GDM1 (cell line): ENCODE data around the gene C10orf120.

Experiments used
- DNase-seq: peaks from one replicate; lab custom pipeline; 2025; lab: John Stamatoyannopoulos, UW

Gene C10orf120

DNA sequence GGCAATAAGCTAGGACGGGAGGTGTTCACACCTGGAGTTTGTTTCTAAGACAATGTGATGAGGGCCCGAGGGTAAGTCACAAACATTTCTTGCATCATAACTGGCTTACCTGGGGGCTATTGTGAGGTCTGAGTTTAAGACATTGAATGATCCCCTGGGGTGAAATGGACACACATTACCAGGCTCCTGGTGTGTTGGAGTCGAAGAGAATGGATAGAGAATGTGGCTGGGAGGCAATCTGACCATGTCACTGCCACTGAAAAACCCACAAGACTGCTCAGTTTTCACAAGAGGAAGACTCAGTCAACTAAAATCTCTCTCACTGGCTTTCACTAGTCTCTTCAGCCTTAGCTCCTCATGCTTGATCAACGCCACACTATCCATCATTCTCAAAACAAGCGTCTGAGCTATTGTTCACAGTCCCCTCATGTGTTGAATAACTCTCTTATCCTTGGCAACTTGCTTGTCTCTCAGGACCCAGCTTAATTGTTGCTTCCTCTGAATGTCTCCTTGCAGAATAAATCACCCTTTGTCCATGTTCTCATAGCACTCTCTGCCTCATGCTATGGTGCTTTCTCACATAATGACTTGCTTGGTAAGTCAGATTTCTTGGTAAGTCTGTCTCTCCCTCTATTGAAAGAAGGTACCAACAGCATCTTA lies at the start of gene C10orf120:
Gene C10orf120, minus strand, starts transcription at position 51 of the 660 bp plus-strand sequence. CDS start 56 bp downstream, outside the sequence.
- no peak for DNase-seq

DNA sequence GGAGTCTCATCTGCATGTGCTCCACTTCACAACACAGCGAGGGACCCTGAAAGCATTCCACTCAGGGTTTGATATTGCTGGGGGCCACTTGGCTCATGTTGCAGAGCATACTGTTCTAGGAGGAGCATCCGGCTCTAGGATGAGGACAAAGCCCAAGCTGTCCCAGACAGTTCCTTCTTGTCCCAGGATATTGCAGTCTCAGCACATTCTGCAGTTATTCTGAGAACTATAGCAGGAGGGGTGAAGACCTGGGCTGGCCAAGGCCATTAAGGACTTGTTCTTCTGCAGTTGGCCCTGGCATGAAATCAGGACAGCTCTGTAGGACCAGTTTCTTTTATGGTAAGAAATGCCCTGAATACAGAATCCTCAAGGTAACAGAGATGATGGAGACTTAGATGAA lies 48.9 kb upstream of the C10orf120 start:
- DNase-seq, result no peak

DNA sequence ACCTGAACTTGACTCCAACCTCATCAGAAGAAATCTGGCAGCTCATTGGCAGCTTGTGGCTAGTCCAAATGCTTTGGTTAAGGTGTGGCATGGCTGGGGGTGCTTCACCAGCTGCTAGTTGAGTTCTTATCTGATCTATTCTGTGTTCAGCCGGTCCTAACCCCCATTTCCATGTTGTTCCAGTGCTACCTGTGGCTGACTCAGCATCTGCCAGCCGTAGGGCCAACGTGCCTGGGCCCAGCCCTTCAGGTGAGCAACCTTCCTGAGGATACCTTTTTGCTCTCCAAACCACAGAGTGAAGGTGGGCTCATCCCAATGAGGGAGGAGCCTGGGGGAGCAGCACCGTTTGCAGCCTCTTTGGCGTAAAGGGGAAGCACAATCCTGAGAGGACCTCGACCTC lies 46.8 kb upstream of the C10orf120 start:
- DNase-seq, result no peak

DNA sequence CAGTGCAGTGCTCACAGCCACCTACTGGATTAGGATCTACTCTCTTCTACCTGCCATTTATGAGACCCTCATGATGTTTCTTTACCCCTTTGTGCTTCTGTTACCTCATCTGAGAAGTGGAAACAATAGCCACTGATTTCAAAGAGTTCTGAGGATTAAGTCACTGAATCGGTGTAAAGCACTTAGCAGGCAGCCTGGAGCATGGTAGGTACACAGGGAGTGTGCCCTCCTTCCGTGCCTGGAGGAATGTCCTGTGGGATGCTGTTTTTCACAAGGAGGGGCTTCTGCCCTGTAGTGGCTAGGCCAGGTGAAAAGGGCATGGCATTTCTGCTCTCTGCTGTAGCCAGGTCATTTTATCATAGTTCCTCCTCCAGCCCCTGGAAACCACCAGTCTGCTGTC lies 44.6 kb upstream of the C10orf120 start:
- no peak for DNase-seq

DNA sequence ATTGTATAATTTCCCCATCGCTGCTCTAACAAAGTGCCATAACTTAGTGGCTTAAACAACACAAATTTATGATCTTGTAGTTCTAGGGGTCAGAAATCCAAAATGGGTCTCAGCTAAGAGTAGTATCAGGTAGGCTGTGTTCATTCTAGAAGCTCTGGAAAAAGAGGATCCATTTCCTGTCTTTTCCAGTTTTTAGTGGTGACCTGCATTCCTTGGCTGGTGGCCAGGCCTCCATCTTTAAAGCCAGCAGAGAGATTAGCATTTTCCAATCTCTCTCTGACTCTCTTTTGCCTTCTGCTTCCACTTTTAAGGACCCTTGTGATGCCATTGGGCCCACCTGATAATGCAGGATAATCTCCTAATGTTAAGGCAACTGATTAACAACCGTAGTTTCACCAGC lies 41.0 kb upstream of the C10orf120 start:
- DNase-seq, result no peak

DNA sequence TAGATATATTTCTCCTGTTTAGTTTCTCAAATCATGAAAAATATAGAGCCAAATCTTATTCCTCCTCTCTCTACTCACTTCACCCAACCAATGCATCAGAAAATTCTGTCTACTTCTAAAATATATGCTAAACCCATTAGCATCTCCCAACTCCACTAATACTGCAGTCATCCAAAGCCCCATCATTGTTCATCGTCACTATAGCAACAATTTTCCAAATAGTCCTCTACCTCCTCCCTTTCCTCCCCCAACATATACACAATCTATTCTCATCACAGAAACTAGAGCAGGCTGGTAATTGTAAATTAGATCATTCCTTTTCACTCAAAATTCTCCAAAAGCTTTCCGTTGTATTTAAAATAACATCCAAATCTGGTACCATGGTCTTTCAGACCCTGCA lies 38.4 kb upstream of the C10orf120 start:
- DNase-seq, result no peak

DNA sequence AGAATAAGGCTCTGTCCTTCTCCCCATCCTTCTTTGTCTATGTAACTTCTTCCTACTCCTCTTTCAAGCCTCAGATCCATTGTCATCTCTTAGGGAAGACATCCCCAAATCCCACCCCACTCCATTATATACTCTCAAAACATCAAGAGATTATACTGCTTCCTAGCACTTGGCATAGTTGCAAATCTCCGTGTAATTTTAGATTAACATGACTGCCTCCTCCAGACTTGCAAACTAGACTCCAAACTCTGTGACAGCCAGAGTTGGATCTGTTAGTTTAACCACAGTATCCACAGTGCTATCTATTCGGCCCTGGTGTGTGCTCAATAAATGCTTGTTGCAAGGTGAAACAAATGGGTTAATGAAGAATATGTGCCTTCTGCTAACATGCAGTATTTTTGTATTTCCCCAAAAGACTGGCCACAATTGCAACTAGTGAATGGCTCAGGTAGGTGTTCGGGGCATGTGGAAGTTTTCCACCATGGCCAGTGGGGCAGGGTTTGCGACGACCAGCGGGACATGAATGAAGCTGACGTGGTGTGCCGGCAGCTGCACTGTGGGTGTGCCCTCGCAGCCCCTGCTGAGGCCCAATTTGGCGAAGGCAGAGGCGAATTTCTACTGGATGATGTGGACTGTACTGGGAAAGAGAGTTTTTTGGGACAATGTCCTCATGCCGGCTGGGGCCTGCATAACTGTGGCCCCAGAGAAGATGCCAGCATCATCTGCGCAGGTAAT lies 34.5 kb upstream of the C10orf120 start:
- no peak for DNase-seq

DNA sequence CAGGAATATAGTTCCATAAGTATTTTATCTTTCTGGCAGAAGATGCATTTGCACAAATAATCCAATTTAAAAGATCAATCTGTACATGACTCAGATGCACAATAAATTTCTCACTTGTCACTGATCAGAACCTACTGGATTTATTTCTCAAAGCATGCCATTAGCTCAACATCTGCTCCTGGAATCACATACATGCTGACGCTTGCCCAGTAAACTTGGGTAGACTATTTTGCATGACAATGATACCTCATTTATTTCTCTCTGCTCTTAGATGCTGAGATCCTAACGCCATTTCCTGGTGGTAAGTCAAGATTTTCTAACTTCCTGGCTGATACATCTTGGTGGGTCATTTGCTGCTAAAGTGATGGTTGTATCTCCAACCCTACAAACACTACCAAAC lies 33.8 kb upstream of the C10orf120 start:
- no peak for DNase-seq

DNA sequence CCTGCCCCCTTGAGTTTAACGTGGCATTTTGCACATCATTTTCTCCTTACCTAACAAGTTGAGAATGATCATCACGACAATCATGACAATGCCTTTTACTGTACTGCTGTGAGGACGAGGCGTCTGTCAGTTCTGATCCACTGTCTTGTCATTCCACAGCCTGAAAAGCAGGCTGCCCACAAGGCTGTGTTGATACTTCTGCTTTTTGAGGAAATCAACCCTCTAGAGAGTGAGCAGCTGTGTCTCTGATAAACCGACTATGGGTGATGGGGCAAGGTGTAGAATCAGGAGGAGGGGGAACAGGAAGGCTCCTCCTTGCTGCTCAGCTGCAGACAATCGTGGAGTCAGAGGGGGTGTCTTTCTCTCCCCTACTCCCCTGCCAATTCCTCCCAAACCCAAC lies 30.6 kb upstream of the C10orf120 start:
- no peak for DNase-seq

DNA sequence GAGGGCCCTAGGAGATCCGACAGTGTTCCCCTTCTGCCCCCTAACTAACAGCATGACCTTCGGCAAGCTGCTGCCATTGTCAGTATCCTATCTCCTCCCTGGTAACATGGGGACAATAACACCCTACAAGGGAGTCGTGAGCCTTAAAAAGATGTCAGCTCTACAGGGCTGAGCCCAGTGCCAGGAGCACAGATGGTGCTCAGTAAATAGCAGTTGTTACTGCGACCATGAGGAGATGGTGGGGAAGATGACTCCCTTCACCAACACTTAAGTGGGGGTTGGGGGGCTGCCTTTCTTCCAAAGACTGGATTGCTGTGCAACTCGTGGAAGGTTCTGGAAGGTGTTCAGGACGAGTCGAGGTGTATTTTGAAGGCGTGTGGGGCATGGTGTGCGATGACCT lies 29.5 kb upstream of the C10orf120 start:
- DNase-seq, result no peak

DNA sequence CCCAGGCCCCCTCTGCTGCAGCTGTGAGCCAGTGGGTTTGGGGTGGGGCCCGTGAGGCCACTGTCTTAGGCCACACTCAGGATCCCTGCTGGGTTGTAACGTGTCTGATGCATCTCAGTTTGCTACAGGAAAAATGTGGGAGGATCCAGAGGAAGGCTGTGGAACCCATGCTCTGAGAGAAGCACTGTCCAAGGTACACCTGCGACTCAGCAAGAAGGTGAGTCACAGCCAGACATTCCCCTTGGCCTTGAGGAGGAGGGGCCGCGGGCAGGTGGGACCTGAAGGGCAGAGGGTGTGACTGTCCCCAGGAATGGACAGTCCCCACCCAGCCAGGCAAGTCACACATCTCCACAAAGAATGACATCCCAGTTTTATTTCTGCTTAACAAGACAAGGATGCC lies 27.8 kb upstream of the C10orf120 start:
- DNase-seq, result no peak

DNA sequence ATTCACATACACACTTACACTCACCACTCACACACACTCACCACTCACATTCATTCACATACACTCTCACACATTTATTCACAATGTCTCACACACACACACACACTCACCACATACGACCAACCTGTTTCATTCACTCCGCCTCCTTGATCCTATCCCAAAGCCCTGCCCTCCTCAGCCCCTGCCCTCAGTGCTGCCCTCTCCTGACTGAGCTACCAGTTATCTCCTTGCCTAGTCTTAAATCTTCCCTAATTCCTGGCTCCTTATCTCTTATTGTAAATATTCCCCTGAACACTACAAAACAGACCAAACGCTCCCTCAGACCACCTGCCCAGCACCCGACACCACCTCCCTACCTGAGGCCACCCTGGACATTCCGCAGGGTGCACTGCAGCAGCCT lies 26.1 kb upstream of the C10orf120 start:
- no peak for DNase-seq

DNA sequence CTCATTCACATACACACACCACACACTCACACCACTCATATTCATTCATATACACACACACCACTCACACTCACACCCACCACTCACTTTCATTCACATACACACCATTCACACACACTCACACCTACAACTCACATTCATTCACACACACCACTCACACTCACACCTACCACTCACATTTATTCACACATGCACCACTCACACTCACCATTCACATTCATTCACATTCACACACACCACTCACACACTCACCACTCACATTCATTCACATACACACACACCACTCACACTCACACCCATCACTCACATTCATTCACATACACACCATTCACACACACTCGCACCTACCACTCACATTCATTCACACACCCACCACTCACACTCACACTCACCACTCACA lies 25.4 kb upstream of the C10orf120 start:
- no peak for DNase-seq

DNA sequence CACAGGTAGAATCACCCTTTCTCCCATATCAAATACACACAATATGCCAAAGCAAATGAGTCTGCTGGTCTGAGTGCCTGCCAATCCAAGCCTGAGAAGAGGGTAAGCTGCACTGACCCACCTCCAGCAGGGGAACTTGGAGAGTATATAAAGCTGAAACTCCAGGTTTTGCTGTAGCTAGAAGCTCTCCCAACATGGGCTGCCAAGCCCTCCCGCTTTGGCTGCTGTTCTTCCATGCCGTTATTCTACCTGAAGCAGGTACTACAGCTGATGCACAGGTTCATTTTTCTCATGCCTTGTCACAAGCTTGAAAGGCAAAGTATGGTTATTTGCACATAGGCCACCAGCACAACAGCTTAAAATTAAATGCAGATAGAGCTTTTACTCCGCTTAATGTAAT lies 21.5 kb upstream of the C10orf120 start:
- no peak for DNase-seq

DNA sequence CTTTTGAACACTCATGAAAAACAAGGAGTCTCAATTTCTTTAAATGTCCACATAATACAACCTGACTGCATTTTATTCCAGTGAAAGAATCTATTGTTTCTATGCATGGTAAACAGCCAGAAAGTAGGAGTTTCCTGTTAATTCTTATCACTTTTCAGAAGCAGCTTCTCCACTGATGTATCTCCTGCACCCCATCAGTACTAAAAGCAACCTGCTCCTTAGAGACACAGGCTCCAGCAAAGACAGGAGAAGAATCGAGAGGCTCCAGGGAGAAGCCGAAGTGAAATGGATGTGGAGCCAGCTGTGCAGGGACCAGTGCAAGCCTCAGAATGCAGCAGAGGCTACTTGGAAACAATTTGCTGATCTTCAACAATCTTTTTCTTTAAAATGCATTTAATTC lies 16.4 kb upstream of the C10orf120 start:
- DNase-seq, result no peak

DNA sequence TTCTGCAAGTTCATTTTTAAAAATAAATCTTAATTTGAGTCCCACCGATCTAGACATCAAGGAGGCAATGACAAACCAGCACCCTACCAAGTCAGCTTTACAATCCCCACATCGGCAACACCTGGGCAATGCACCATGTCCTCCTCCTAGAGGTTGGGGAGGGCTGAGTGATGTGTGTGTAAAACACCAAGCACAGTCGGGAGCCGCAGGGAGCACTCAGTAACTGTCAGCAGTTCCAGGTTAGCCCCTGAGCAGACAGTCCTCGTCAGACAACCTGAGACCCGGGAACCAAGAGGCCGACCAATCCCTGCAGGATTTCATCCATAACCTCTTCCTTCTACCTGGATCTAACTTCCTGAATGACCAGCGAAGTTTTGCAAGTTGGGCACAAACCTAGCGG lies 15.9 kb upstream of the C10orf120 start:
- no peak for DNase-seq

DNA sequence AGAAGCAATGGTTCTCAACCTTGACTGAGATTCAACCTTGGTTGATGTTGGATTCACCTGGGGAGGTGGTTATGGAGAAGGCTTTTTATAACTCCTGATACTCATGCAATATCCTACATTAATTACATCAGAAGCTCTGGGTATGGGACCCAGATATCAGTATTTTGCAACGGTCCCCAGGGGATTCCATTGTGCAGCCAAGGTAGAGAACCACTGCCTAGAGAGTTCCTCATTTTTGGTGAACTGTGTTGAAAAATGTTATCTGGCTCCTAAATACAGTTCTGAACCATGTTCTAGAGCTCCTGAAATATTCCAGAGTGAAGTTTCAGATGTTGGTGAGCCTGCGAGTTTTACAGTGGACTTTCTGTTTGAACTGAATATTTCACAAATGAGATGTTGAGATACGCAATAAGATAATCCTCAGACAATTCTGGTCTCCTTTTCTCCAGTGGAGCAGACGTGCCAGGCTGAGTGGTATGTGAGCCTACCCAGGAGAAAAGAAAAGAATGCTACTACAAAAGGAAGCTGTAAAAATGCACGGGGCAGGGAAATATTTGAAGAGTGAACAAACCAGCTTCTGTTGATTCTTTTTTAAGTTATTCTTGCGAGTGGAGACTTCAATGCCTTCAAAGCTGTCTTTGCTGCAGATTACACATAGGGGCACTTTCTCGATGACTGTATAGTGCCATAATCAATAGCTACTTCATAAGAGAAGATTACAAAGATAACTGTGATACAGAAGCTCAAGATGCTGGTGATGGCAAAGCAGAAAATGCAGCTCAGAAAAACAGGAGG lies 13.6 kb upstream of the C10orf120 start:
- DNase-seq, result no peak

DNA sequence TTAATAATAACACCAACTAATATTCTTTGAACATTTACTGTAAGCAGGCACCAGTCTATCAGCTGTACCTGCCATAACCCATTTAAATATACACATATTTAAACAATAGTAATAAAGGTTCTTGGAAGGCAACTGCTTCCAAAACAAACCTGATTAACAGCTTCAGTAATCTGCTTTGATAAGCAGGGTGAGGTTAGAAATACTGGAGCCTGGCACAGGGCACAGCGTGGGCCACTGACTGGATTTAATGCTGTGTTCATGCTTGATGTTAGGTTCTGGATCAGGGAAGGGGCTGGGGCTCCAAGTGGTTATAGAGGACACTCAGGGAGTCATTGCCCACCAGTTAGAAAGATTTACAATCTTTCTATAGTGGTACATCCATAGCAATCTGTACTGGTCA lies 10.9 kb upstream of the C10orf120 start:
- DNase-seq, result no peak

DNA sequence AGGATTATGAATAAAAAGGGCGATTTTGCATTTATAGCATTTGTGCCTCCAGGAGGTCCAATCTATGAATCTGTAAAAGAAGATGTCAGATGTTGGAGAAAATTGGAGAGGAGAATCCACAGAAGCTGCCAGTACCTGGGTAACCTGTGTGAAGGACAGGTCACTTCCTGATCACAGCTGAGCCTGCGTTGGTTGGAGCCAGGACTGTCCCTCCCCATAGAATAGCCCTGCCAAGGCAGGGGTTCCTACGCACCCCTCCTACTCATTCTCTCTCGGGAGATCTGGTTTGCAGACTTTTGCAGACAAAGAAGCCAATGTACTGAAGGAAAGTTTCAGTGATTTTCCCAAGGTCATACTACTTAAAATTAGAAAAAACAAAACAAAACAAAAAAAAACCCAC lies 10.3 kb upstream of the C10orf120 start:
- no peak for DNase-seq

DNA sequence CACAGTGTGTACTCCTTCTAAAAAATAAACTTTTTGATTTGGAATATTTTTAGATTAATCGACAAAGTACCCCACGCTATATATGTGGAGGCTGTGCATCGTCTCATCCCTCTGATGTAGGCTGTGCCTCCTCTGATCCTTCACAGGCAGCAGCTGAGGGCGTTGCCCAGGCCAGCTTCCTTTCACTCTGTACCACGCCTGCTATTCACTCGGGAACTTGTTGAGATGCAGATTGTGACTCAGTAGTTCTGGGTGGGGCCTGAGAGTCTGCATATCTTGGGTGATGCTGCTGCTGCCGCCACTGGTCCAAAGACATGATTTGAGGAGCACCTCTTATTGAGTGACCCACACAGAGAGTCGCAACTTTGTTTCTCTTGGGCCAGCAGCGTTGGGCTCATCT lies 7.9 kb upstream of the C10orf120 start:
- no peak for DNase-seq

DNA sequence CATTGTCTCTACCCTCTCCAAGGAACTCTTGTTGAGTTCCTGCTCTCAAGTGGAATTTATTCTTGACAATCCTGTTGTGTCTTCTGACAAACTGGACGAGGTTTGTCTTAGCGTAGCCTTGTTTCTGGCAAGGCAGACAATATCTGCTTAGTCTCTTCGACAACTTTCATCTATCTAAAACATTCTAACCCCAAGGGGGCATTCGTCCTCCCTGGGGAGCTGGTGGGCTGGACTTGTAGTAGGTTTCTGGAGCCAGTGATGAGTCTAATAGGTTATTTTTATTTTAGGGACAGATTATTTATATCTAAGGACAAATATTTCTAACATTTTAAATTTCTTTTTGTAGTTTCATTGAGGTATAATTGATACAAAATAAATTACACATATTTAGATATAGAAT lies 7.3 kb upstream of the C10orf120 start:
- no peak for DNase-seq

DNA sequence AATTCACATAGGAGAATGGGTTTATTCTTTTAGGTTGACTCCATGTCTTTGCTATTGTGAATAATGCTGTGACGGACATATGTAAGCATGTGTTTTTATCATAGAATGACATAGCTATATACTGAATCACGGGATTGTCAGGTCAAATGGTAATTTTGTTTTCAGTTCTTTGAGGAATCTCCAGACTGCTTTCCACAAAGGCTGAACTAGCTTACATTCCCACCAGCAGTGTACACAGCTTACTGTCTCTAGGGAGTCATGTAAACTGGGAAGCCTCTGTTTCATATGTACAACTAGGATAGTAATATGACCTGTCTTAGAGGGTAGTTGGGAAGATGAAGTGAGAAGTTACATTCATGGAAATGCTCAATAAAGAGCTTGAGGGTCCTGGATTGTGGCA lies 6.8 kb upstream of the C10orf120 start:
- DNase-seq, result no peak
